K562 (cell line): ENCODE data around the gene POLL. TPM values are rescaled to one million over a fixed set of nuclear protein-coding genes. Genes with fewer than 3 reads are reported as not detected.

ENCODE experiments used
- BRD9 ChIP-seq: fragments of 450-650 bp; IDR thresholded peaks from 2 replicates; pipeline ENCODE4 v1.6.1; 2018; ENCODE audit warnings: low read depth; ENCODE audit not compliant: partially characterized antibody
- FOSL1 ChIP-seq: fragments of 200-800 bp; sonication (Bioruptor generic); conservative IDR thresholded peaks from 2 replicates; pipeline ENCODE4 v1.6.1; 2016; ENCODE audit warnings: missing genetic modification characterization, missing compliant biosample characterization
- JUNB ChIP-seq: fragments of 450-650 bp; formaldehyde crosslinking; conservative IDR thresholded peaks from 2 replicates; pipeline ENCODE4 v1.4.0; 2020; ENCODE audit warnings: mild to moderate bottlenecking
- KLF6 ChIP-seq: fragments of 250-450 bp; sonication (Bioruptor Pico); IDR thresholded peaks from 2 replicates; pipeline ENCODE4 v1.4.0; 2020; ENCODE audit warnings: mild to moderate bottlenecking, moderate library complexity, borderline replicate concordance
- NR1H2 ChIP-seq: sonication (generic); formaldehyde crosslinking; IDR thresholded peaks from 2 replicates; pipeline ENCODE4 v1.4.0; 2020; ENCODE audit warnings: mild to moderate bottlenecking, missing genetic modification reagents
- RBM25 ChIP-seq: fragments of 200-400 bp; formaldehyde crosslinking; IDR thresholded peaks from 2 replicates; pipeline ENCODE4 v1.6.1; 2018; ENCODE audit warnings: low read length, low read depth, moderate library complexity; ENCODE audit not compliant: severe bottlenecking
- RFX1 ChIP-seq: fragments of 450-650 bp; IDR thresholded peaks from 2 replicates; pipeline ENCODE4 v1.6.1; 2016; ENCODE audit warnings: mild to moderate bottlenecking, moderate library complexity
- SETDB1 ChIP-seq: IDR thresholded peaks from one replicate; pipeline ENCODE4 v1.6.1; 2012; ENCODE audit warnings: low read length, control low read depth, inconsistent platforms
- polyA plus RNA-seq, 8 experiments: library from polyadenylated mRNA; depleted of rRNA in 4 of 8; stranded (reverse) in 5 of 8; unstranded in 3 of 8; fragments of >200 nt; fragmentation: Nextera tagmentation in 2 of 8; fragmentation: Illumina TruSeq in 1 of 8; extraction: Ambion mirVana in 2 of 8; extraction: Trizol in 1 of 8; gene quantifications; 2 replicates each; pipeline versions ENCODE4 v1.2.1 to v1.2.3, GENCODE V29; 2011 to 2014; ENCODE audit warnings: inconsistent platforms in 1 of 8, missing spikeins in 1 of 8
- total RNA-seq, 7 experiments: library from RNA; depleted of rRNA in 6 of 7; stranded (reverse); fragments of >200 nt in 6 of 7; fragmentation: Illumina TruSeq in 2 of 7; extraction: Trizol in 2 of 7; gene quantifications; 2 replicates each; pipeline versions ENCODE4 v1.2.1 to v1.2.3, GENCODE V29; 2011 to 2021; ENCODE audit warnings: low replicate concordance in 1 of 7
- TF ChIP-seq, protein P1 (sequence below): fragments of 250-450 bp; sonication (Bioruptor Pico); IDR thresholded peaks from 2 replicates; pipeline ENCODE4 v1.4.0; 2020
- TF ChIP-seq, protein P2 (sequence below): fragments of 450-650 bp; IDR thresholded peaks from 2 replicates; pipeline ENCODE4 v1.6.1; 2016; ENCODE audit warnings: mild to moderate bottlenecking
- TF ChIP-seq, protein P3 (sequence below): IDR thresholded peaks from 2 replicates; pipeline ENCODE4 v1.6.1; 2016; ENCODE audit warnings: missing genetic modification characterization, missing compliant biosample characterization
- TF ChIP-seq, protein P4 (sequence below): fragments of 200-400 bp; formaldehyde crosslinking; IDR thresholded peaks from 2 replicates; pipeline ENCODE4 v1.6.1; 2017; ENCODE audit warnings: mild to moderate bottlenecking, low read depth, low read length, moderate library complexity
- TF ChIP-seq, protein P5 (sequence below), 2 experiments: fragments of 450-650 bp in 1 of 2; sonication (generic) in 1 of 2; formaldehyde crosslinking in 1 of 2; IDR thresholded peaks in 1 of 2; conservative IDR thresholded peaks in 1 of 2; 2 replicates each; pipeline versions ENCODE4 v1.6.1 to v1.8.1; 2016 to 2023; ENCODE audit warnings: mild to moderate bottlenecking in 2 of 2, moderate library complexity in 2 of 2, inconsistent platforms in 1 of 2, missing genetic modification reagents in 1 of 2
- TF ChIP-seq, protein P6 (sequence below): sonication (generic); formaldehyde crosslinking; IDR thresholded peaks from 2 replicates; pipeline ENCODE4 v1.8.1; 2022; ENCODE audit warnings: missing genetic modification reagents
- TF ChIP-seq, protein P7 (sequence below): fragments of 450-650 bp; IDR thresholded peaks from 2 replicates; pipeline ENCODE4 v1.6.1; 2016; ENCODE audit warnings: low read depth, mild to moderate bottlenecking, moderate library complexity

The POLL gene
- total and polyA plus RNA-seq, 9 of the 15 experiments (the other 6 are each of a cell fraction or from before 2014, with no cell fraction given): 1.2 to 18.7 (median 10.9) TPM

DNA sequence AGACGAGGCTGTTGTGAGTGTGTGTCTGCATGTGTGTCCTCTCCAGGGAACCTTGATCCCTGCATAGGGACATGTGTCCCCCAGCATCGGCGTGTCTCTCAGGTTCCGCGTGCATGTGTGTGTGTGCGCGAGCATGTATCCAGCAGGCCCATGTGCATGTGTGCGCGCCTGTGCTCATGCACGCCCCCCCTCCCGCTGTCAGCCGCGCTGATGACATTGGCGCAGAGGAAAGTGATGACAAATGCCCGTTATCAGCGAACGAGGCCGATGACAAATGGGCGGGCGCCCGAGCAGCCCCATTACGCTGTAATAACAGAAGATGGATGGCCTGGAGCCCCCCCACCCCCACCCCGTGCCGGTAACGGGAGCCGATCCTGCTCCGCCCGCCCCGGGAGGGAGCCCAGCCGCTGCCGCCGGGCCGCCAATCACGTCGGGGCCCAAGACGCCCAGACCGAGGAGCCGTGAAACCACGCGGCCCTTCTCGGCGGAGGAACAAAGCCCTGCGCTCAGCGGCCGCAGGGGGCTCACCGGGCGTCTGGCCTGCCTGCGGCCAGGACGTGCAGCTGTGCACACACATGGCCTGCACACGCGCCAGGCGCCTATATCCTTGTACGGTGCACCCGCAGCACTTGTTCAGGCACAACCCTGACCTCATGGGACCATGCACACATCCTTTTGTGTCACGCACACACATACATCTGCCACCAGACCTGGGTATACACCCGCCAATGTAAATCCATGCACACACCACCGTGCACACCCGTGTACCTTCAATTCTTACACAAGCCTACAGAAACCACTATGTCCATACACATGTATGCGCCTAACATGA, 21.5 kb downstream of the POLL start (continued):
- TF ChIP-seq NR1H2 (CRISPR knock-in tag) (no peak), SETDB1 (no peak), JUNB (CRISPR knock-in tag) (no peak), KLF6 (no peak), RFX1 (no peak), BRD9 (no peak), FOSL1 (0 out of 2 replicates have a peak, but pooled peaks have one; percentile 21), RBM25 (no peak)
- TF ChIP-seq, protein P1, sequence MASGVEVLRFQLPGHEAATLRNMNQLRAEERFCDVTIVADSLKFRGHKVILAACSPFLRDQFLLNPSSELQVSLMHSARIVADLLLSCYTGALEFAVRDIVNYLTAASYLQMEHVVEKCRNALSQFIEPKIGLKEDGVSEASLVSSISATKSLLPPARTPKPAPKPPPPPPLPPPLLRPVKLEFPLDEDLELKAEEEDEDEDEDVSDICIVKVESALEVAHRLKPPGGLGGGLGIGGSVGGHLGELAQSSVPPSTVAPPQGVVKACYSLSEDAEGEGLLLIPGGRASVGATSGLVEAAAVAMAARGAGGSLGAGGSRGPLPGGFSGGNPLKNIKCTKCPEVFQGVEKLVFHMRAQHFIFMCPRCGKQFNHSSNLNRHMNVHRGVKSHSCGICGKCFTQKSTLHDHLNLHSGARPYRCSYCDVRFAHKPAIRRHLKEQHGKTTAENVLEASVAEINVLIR (CRISPR knock-in tag): no peak
- TF ChIP-seq, protein P2, sequence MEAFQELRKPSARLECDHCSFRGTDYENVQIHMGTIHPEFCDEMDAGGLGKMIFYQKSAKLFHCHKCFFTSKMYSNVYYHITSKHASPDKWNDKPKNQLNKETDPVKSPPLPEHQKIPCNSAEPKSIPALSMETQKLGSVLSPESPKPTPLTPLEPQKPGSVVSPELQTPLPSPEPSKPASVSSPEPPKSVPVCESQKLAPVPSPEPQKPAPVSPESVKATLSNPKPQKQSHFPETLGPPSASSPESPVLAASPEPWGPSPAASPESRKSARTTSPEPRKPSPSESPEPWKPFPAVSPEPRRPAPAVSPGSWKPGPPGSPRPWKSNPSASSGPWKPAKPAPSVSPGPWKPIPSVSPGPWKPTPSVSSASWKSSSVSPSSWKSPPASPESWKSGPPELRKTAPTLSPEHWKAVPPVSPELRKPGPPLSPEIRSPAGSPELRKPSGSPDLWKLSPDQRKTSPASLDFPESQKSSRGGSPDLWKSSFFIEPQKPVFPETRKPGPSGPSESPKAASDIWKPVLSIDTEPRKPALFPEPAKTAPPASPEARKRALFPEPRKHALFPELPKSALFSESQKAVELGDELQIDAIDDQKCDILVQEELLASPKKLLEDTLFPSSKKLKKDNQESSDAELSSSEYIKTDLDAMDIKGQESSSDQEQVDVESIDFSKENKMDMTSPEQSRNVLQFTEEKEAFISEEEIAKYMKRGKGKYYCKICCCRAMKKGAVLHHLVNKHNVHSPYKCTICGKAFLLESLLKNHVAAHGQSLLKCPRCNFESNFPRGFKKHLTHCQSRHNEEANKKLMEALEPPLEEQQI: no peak
- TF ChIP-seq, protein P3, sequence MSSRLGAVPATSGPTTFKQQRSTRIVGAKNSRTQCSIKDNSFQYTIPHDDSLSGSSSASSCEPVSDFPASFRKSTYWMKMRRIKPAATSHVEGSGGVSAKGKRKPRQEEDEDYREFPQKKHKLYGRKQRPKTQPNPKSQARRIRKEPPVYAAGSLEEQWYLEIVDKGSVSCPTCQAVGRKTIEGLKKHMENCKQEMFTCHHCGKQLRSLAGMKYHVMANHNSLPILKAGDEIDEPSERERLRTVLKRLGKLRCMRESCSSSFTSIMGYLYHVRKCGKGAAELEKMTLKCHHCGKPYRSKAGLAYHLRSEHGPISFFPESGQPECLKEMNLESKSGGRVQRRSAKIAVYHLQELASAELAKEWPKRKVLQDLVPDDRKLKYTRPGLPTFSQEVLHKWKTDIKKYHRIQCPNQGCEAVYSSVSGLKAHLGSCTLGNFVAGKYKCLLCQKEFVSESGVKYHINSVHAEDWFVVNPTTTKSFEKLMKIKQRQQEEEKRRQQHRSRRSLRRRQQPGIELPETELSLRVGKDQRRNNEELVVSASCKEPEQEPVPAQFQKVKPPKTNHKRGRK (tag): no peak
- TF ChIP-seq, protein P4, sequence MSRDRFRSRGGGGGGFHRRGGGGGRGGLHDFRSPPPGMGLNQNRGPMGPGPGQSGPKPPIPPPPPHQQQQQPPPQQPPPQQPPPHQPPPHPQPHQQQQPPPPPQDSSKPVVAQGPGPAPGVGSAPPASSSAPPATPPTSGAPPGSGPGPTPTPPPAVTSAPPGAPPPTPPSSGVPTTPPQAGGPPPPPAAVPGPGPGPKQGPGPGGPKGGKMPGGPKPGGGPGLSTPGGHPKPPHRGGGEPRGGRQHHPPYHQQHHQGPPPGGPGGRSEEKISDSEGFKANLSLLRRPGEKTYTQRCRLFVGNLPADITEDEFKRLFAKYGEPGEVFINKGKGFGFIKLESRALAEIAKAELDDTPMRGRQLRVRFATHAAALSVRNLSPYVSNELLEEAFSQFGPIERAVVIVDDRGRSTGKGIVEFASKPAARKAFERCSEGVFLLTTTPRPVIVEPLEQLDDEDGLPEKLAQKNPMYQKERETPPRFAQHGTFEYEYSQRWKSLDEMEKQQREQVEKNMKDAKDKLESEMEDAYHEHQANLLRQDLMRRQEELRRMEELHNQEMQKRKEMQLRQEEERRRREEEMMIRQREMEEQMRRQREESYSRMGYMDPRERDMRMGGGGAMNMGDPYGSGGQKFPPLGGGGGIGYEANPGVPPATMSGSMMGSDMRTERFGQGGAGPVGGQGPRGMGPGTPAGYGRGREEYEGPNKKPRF: no peak
- TF ChIP-seq, protein P5, sequence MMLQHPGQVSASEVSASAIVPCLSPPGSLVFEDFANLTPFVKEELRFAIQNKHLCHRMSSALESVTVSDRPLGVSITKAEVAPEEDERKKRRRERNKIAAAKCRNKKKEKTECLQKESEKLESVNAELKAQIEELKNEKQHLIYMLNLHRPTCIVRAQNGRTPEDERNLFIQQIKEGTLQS (IDR thresholded peaks at IDR 0.05): peak; percentile 65
- TF ChIP-seq, protein P5 (CRISPR knock-in tag; conservative IDR thresholded peaks at IDR 0.05): no peak
- TF ChIP-seq, protein P6, sequence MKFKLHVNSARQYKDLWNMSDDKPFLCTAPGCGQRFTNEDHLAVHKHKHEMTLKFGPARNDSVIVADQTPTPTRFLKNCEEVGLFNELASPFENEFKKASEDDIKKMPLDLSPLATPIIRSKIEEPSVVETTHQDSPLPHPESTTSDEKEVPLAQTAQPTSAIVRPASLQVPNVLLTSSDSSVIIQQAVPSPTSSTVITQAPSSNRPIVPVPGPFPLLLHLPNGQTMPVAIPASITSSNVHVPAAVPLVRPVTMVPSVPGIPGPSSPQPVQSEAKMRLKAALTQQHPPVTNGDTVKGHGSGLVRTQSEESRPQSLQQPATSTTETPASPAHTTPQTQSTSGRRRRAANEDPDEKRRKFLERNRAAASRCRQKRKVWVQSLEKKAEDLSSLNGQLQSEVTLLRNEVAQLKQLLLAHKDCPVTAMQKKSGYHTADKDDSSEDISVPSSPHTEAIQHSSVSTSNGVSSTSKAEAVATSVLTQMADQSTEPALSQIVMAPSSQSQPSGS (CRISPR knock-in tag): no peak
- TF ChIP-seq, protein P7, sequence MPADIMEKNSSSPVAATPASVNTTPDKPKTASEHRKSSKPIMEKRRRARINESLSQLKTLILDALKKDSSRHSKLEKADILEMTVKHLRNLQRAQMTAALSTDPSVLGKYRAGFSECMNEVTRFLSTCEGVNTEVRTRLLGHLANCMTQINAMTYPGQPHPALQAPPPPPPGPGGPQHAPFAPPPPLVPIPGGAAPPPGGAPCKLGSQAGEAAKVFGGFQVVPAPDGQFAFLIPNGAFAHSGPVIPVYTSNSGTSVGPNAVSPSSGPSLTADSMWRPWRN: no peak
